Ishikawa (cell line): ENCODE results near the gene ZNF567.

Experiments used
- CEBPB ChIP-seq: IDR thresholded peaks from 2 replicates; pipeline ENCODE4 v1.6.1; 2012
- CREB1 ChIP-seq: IDR thresholded peaks from 2 replicates; pipeline ENCODE4 v1.6.1; 2012; ENCODE audit warnings: low read depth
- EGR1 ChIP-seq: IDR thresholded peaks from 2 replicates; pipeline ENCODE4 v1.6.1; 2012
- EP300 ChIP-seq: IDR thresholded peaks from 2 replicates; pipeline ENCODE4 v1.6.1; 2012; ENCODE audit warnings: borderline replicate concordance
- FOXM1 ChIP-seq: IDR thresholded peaks from 2 replicates; pipeline ENCODE4 v1.6.1; 2012; ENCODE audit warnings: low read depth, borderline replicate concordance
- NFIC ChIP-seq: IDR thresholded peaks from 2 replicates; pipeline ENCODE4 v1.6.1; 2012
- RAD21 ChIP-seq: IDR thresholded peaks from 2 replicates; pipeline ENCODE4 v1.6.1; 2012; ENCODE audit warnings: low read depth
- TAF1 ChIP-seq: IDR thresholded peaks from 2 replicates; pipeline ENCODE4 v1.6.1; 2012; ENCODE audit warnings: low read depth, mild to moderate bottlenecking
- TCF12 ChIP-seq: IDR thresholded peaks from 2 replicates; pipeline ENCODE4 v1.6.1; 2012; ENCODE audit warnings: low read depth
- TEAD4 ChIP-seq: IDR thresholded peaks from 2 replicates; pipeline ENCODE4 v1.6.1; 2012
- YY1 ChIP-seq: IDR thresholded peaks from 2 replicates; pipeline ENCODE4 v1.6.1; 2012; ENCODE audit warnings: low read depth
- ZBTB7A ChIP-seq: IDR thresholded peaks from 2 replicates; pipeline ENCODE4 v1.6.1; 2012; ENCODE audit warnings: low read depth
- TF ChIP-seq, protein P1 (sequence below): IDR thresholded peaks from 2 replicates; pipeline ENCODE4 v1.6.1; 2012
- TF ChIP-seq, protein P2 (sequence below): IDR thresholded peaks from 2 replicates; pipeline ENCODE4 v1.6.1; 2012
- TF ChIP-seq, protein P3 (sequence below): IDR thresholded peaks from 2 replicates; pipeline ENCODE4 v1.6.1; 2012; ENCODE audit warnings: low read depth, mild to moderate bottlenecking

The ZNF567 gene

DNA sequence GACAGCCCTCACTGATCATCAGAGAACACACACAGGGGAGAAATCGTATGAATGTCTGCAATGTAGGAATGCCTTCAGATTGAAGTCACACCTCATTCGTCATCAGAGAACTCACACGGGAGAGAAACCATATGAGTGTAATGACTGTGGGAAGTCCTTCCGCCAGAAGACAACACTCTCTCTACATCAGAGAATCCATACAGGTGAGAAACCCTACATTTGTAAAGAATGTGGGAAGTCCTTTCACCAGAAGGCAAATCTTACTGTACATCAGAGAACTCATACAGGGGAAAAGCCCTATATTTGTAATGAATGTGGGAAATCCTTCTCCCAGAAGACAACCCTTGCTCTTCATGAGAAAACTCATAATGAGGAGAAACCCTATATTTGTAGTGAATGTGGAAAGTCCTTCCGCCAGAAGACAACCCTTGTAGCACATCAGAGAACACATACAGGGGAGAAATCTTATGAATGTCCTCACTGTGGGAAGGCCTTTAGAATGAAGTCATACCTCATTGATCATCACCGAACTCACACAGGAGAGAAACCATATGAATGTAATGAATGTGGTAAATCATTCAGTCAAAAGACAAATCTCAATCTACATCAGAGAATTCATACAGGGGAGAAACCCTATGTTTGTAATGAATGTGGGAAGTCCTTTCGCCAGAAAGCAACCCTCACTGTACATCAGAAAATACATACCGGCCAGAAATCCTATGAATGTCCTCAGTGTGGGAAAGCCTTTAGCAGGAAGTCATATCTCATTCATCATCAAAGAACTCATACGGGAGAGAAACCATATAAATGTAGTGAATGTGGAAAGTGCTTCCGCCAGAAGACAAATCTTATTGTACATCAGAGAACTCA lies 32.5 kb downstream of the ZNF567 start:
- TF ChIP-seq TAF1 (no peak), YY1 (no peak), CREB1 (no peak), NFIC (no peak), ZBTB7A (no peak), EP300 (no peak), TEAD4 (no peak), RAD21 (no peak), TCF12 (no peak), FOXM1 (no peak), CEBPB (no peak), EGR1 (no peak)
- TF ChIP-seq, protein P1, sequence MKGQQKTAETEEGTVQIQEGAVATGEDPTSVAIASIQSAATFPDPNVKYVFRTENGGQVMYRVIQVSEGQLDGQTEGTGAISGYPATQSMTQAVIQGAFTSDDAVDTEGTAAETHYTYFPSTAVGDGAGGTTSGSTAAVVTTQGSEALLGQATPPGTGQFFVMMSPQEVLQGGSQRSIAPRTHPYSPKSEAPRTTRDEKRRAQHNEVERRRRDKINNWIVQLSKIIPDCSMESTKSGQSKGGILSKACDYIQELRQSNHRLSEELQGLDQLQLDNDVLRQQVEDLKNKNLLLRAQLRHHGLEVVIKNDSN = no peak; the same call in none of the 2 replicates
- TF ChIP-seq, protein P2, sequence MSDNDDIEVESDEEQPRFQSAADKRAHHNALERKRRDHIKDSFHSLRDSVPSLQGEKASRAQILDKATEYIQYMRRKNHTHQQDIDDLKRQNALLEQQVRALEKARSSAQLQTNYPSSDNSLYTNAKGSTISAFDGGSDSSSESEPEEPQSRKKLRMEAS = no peak
- TF ChIP-seq, protein P3, sequence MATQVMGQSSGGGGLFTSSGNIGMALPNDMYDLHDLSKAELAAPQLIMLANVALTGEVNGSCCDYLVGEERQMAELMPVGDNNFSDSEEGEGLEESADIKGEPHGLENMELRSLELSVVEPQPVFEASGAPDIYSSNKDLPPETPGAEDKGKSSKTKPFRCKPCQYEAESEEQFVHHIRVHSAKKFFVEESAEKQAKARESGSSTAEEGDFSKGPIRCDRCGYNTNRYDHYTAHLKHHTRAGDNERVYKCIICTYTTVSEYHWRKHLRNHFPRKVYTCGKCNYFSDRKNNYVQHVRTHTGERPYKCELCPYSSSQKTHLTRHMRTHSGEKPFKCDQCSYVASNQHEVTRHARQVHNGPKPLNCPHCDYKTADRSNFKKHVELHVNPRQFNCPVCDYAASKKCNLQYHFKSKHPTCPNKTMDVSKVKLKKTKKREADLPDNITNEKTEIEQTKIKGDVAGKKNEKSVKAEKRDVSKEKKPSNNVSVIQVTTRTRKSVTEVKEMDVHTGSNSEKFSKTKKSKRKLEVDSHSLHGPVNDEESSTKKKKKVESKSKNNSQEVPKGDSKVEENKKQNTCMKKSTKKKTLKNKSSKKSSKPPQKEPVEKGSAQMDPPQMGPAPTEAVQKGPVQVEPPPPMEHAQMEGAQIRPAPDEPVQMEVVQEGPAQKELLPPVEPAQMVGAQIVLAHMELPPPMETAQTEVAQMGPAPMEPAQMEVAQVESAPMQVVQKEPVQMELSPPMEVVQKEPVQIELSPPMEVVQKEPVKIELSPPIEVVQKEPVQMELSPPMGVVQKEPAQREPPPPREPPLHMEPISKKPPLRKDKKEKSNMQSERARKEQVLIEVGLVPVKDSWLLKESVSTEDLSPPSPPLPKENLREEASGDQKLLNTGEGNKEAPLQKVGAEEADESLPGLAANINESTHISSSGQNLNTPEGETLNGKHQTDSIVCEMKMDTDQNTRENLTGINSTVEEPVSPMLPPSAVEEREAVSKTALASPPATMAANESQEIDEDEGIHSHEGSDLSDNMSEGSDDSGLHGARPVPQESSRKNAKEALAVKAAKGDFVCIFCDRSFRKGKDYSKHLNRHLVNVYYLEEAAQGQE = no peak

DNA sequence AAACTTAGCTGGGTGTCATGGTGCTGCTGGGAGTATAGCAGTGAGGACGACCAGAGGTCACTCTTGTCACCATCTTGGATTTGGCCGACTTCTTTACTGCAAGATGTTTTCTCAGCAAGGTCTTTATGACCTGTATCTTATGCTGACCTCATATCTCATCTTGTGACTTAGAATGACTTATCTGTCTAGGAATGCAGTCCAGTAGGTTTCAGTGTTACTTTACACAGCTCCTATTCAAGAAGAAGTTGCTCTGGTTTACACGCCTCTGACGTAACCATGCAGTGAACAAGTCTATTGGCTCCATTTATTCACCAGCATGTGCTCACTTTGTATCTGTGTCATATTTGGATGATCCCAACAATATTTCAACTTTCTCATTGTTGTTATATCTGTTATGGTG lies 58.5 kb downstream of the ZNF567 start:
- TF ChIP-seq NFIC = no peak
- no peak for TF ChIP-seq CREB1
- TF ChIP-seq, protein P3 = no peak
- no peak for TF ChIP-seq TEAD4
- TF ChIP-seq FOXM1 = no peak
- TF ChIP-seq YY1 = no peak
- TF ChIP-seq, protein P2 = no peak
- no peak for TF ChIP-seq ZBTB7A
- TF ChIP-seq, protein P1 = no peak
- TF ChIP-seq TCF12 = no peak
- no peak for TF ChIP-seq EP300
- TF ChIP-seq RAD21 = no peak
- no peak for TF ChIP-seq CEBPB
- no peak for TF ChIP-seq TAF1
- no peak for TF ChIP-seq EGR1

DNA sequence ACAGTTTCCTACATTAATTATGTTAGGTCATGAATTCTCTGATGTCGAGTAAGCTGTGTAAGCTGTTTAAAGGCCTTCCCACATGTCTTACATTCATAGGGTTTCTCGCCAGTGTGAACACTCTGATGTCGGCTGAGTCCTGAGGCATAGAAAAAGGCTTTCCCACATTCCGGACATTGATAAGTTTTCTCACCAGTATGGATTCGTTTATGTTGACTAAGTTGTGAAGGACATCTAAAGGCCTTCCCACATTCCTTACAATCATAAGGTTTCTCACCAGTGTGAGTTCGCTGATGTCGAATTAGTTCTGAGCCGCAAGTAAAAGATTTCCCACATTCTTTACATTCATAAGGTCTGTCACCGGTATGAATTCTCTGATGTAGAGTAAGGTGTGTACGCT lies 60.3 kb downstream of the ZNF567 start:
- TF ChIP-seq TAF1 (no peak), TCF12 (no peak), FOXM1 (no peak), ZBTB7A (no peak), CEBPB (no peak), EGR1 (no peak), EP300 (no peak), CREB1 (no peak), TEAD4 (no peak), YY1 (no peak), RAD21 (no peak), NFIC (no peak)
- TF ChIP-seq, protein P2 = no peak
- TF ChIP-seq, protein P1 = no peak
- TF ChIP-seq, protein P3 = no peak
